ENCODE measurements around the gene WASF2.

DNA sequence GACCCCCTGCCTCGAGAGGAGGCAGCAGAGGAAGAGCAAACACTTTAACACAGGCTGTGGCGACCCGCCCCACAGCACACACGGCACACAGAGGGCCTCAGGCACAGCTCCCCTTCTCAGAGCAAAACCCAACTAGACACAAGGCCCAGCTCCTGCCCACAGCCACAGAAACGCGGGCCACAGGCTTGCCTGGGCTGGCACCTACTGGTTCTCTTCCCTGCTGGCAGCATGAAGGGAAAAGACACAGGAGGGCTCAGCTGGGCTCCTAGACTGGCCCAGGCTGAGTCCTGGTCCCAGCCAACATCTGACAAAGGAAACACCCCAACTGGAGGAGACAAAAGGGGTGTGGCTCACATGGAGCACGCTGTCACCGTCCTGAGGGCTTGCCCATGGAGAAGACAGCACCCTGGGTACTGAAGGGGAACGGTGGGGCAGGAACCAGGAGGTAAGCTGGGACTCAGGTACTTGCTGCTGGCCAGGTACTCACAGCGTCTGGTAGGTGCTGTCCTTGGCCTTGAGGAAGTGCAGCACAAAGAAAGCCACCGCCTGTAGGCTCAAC lies 110.3 kb downstream of the WASF2 start:
- TF ChIP-seq POGZ (CRISPR knock-in tag; IDR thresholded peaks at IDR 0.05) (no peak), KAT7 (CRISPR knock-in tag; IDR thresholded peaks at IDR 0.05; ENCODE audit: borderline replicate concordance) (no peak), TBP (CRISPR knock-in tag; IDR thresholded peaks at IDR 0.05) (no peak), SRF (IDR thresholded peaks at IDR 0.05; ENCODE audit: low read depth, low read length) (no peak), RELA (CRISPR knock-in tag; IDR thresholded peaks at IDR 0.05) (no peak), ZIK1 (CRISPR knock-in tag; IDR thresholded peaks at IDR 0.05; ENCODE audit: borderline replicate concordance, low read depth) (no peak), SMARCC2 (IDR thresholded peaks at IDR 0.05) (no peak), SRY (CRISPR knock-in tag; IDR thresholded peaks at IDR 0.05) (no peak)
- TF ChIP-seq, protein P1, sequence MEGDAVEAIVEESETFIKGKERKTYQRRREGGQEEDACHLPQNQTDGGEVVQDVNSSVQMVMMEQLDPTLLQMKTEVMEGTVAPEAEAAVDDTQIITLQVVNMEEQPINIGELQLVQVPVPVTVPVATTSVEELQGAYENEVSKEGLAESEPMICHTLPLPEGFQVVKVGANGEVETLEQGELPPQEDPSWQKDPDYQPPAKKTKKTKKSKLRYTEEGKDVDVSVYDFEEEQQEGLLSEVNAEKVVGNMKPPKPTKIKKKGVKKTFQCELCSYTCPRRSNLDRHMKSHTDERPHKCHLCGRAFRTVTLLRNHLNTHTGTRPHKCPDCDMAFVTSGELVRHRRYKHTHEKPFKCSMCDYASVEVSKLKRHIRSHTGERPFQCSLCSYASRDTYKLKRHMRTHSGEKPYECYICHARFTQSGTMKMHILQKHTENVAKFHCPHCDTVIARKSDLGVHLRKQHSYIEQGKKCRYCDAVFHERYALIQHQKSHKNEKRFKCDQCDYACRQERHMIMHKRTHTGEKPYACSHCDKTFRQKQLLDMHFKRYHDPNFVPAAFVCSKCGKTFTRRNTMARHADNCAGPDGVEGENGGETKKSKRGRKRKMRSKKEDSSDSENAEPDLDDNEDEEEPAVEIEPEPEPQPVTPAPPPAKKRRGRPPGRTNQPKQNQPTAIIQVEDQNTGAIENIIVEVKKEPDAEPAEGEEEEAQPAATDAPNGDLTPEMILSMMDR (CRISPR knock-in tag; IDR thresholded peaks at IDR 0.05), result no peak
- TF ChIP-seq, protein P2, sequence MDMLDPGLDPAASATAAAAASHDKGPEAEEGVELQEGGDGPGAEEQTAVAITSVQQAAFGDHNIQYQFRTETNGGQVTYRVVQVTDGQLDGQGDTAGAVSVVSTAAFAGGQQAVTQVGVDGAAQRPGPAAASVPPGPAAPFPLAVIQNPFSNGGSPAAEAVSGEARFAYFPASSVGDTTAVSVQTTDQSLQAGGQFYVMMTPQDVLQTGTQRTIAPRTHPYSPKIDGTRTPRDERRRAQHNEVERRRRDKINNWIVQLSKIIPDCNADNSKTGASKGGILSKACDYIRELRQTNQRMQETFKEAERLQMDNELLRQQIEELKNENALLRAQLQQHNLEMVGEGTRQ (IDR thresholded peaks at IDR 0.05; ENCODE audit: low read depth, low read length), result no peak
- TF ChIP-seq, protein P2 (CRISPR knock-in tag; IDR thresholded peaks at IDR 0.05; ENCODE audit: borderline replicate concordance), result no peak
- TF ChIP-seq, protein P3, sequence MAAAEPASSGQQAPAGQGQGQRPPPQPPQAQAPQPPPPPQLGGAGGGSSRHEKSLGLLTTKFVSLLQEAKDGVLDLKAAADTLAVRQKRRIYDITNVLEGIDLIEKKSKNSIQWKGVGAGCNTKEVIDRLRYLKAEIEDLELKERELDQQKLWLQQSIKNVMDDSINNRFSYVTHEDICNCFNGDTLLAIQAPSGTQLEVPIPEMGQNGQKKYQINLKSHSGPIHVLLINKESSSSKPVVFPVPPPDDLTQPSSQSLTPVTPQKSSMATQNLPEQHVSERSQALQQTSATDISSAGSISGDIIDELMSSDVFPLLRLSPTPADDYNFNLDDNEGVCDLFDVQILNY (CRISPR knock-in tag; conservative IDR thresholded peaks at IDR 0.05), result no peak
